SK-N-SH (cell line): ENCODE measurements around the gene TULP4. TPM values are rescaled to one million over a fixed set of nuclear protein-coding genes. Genes with fewer than 3 reads are reported as not detected.

Experiments
- CTCF ChIA-PET: fragments of 300-600, 350-600 bp; formaldehyde crosslinking; extraction: SDS; loops from one replicate; lab custom pipeline; 2021; lab: Yijun Ruan, JAX
- POLR2A ChIA-PET: fragments of 350-600 bp; sonication (Branson Sonifier 250); formaldehyde crosslinking; extraction: SDS; loops from one replicate; lab custom pipeline; 2020; ENCODE audit warnings: antibody characterized with exemption, inconsistent platforms; lab: Yijun Ruan, JAX
- DNase-seq: peaks from one replicate; pipeline ENCODE4 v3.0.0; 2012
- H2AFZ ChIP-seq: fragments of 200-600 bp; sonication (generic); 2 replicates; pipeline ENCODE4 v1.8.1; 2016; ENCODE audit warnings: antibody characterized with exemption, mild to moderate bottlenecking, low read depth
- H3F3A ChIP-seq: fragments of 200-600 bp; sonication (generic); replicated peaks from 2 replicates; pipeline ENCODE3; 2016; ENCODE audit warnings: antibody characterized with exemption, mild to moderate bottlenecking; ENCODE audit not compliant: insufficient read depth
- H3K27ac ChIP-seq, 2 experiments: fragments of 200-500 bp in 1 of 2; fragments of 200-600 bp in 1 of 2; sonication (Bioruptor generic) in 1 of 2; sonication (generic), shearing (Covaris generic) in 1 of 2; 2 replicates each; pipeline versions ENCODE4 v1.5.1 to v1.6.1; 2014 to 2016; ENCODE audit warnings: low read depth in 2 of 2, inconsistent platforms in 1 of 2, low read length in 1 of 2, mild to moderate bottlenecking in 1 of 2, mixed read lengths in 1 of 2
- H3K27me3 ChIP-seq: fragments of 200-600 bp; sonication (generic), shearing (Covaris generic); 2 replicates; pipeline ENCODE4 v1.6.1; 2016; ENCODE audit warnings: mixed run types; ENCODE audit not compliant: insufficient read depth
- H3K36me3 ChIP-seq, 2 experiments: fragments of 200-500 bp in 1 of 2; fragments of 200-600 bp in 1 of 2; sonication (Bioruptor generic) in 1 of 2; sonication (generic) in 1 of 2; replicated peaks in 1 of 2; 2 replicates each; pipeline versions ENCODE3 to v1.5.1; 2014 to 2016; ENCODE audit warnings: low read length in 1 of 2, mild to moderate bottlenecking in 1 of 2; ENCODE audit not compliant: insufficient read depth in 2 of 2, control insufficient read depth in 1 of 2
- H3K4me1 ChIP-seq, 2 experiments: fragments of 200-500 bp in 1 of 2; fragments of 200-600 bp in 1 of 2; sonication (Bioruptor generic) in 1 of 2; sonication (generic), shearing (Covaris generic) in 1 of 2; 2 replicates each; pipeline versions ENCODE4 v1.5.1 to v1.6.1; 2014 to 2016; ENCODE audit warnings: low read depth in 1 of 2, low read length in 1 of 2, mixed run types in 1 of 2; ENCODE audit not compliant: insufficient read depth in 2 of 2, control insufficient read depth in 1 of 2
- H3K4me2 ChIP-seq: fragments of 200-600 bp; sonication (generic), shearing (Covaris generic); 2 replicates; pipeline ENCODE4 v1.6.1; 2017; ENCODE audit warnings: mixed run types
- H3K4me3 ChIP-seq, 2 experiments: fragments of 200-500 bp in 1 of 2; fragments of 200-600 bp in 1 of 2; sonication (Bioruptor generic) in 1 of 2; sonication (generic), shearing (Covaris generic) in 1 of 2; 2 replicates each; pipeline versions ENCODE4 v1.5.1 to v1.8.1; 2014 to 2016; ENCODE audit warnings: low read depth in 2 of 2, inconsistent platforms in 1 of 2, low read length in 1 of 2, mild to moderate bottlenecking in 1 of 2, mixed read lengths in 1 of 2, moderate library complexity in 1 of 2
- H3K79me2 ChIP-seq: fragments of 200-600 bp; sonication (generic); 2 replicates; pipeline ENCODE4 v1.8.1; 2017; ENCODE audit warnings: mild to moderate bottlenecking; ENCODE audit not compliant: insufficient read depth
- H3K9ac ChIP-seq: fragments of 200-600 bp; sonication (generic); 2 replicates; pipeline ENCODE4 v1.6.1; 2017; ENCODE audit warnings: mixed run types
- H3K9me2 ChIP-seq: fragments of 200-600 bp; sonication (generic); 2 replicates; pipeline ENCODE4 v1.6.1; 2017; ENCODE audit warnings: mixed run types
- H3K9me3 ChIP-seq: fragments of 200-600 bp; sonication (generic); 2 replicates; pipeline ENCODE4 v1.6.1; 2017; ENCODE audit warnings: mixed run types, mild to moderate bottlenecking, moderate library complexity
- H4K20me1 ChIP-seq: fragments of 200-600 bp; sonication (generic); 2 replicates; pipeline ENCODE4 v1.6.1; 2017; ENCODE audit warnings: mild to moderate bottlenecking, mixed run types; ENCODE audit not compliant: insufficient read depth
- CHD2 ChIP-seq: fragments of 150-350 bp; IDR thresholded peaks from 2 replicates; pipeline ENCODE4 v1.6.1; 2018; ENCODE audit warnings: low read length; ENCODE audit not compliant: partially characterized antibody
- EP300 ChIP-seq, 2 experiments: IDR thresholded peaks; 2 replicates each; pipeline versions ENCODE4 v1.4.0 to v1.6.1; 2012; ENCODE audit warnings: borderline replicate concordance in 1 of 2, low read depth in 1 of 2, low read length in 1 of 2
- EZH2phosphoT487 ChIP-seq: fragments of 200-600 bp; sonication (generic); IDR thresholded peaks from 2 replicates; pipeline ENCODE4 v1.6.1; 2017; ENCODE audit warnings: low read depth, mixed run types, mild to moderate bottlenecking, antibody characterized with exemption, moderate library complexity, borderline replicate concordance
- FOXJ3 ChIP-seq: sonication (generic); formaldehyde crosslinking; IDR thresholded peaks from 2 replicates; pipeline ENCODE4 v1.5.1; 2020; ENCODE audit warnings: mild to moderate bottlenecking, missing genetic modification reagents
- GABPA ChIP-seq: IDR thresholded peaks from 2 replicates; pipeline ENCODE4 v1.4.0; 2012; ENCODE audit warnings: low read depth, mild to moderate bottlenecking
- IRF3 ChIP-seq: fragments of 150-350 bp; IDR thresholded peaks from 2 replicates; pipeline ENCODE4 v1.6.1; 2016; ENCODE audit warnings: mild to moderate bottlenecking, low read depth, low read length
- JUND ChIP-seq: IDR thresholded peaks from 2 replicates; pipeline ENCODE4 v1.4.0; 2012
- MEF2A ChIP-seq: IDR thresholded peaks from 2 replicates; pipeline ENCODE4 v1.4.0; 2012; ENCODE audit warnings: low read depth, borderline replicate concordance
- MXI1 ChIP-seq: IDR thresholded peaks from 2 replicates; pipeline ENCODE4 v1.6.1; 2012; ENCODE audit warnings: mild to moderate bottlenecking, low read depth, low read length, improper control_type of control experiment
- NFIC ChIP-seq: IDR thresholded peaks from 2 replicates; pipeline ENCODE4 v1.4.0; 2012; ENCODE audit warnings: borderline replicate concordance
- NRF1 ChIP-seq: IDR thresholded peaks from 2 replicates; pipeline ENCODE4 v1.6.1; 2012; ENCODE audit warnings: low read depth, mild to moderate bottlenecking, low read length
- REST ChIP-seq: IDR thresholded peaks from 2 replicates; pipeline ENCODE4 v1.6.1; 2012; ENCODE audit warnings: mild to moderate bottlenecking, low read depth, low read length, moderate library complexity
- RXRA ChIP-seq: IDR thresholded peaks from 2 replicates; pipeline ENCODE4 v1.4.0; 2012; ENCODE audit warnings: low read depth, mild to moderate bottlenecking, borderline replicate concordance
- SIN3A ChIP-seq: IDR thresholded peaks from 2 replicates; pipeline ENCODE4 v1.6.1; 2012; ENCODE audit warnings: low read depth, mild to moderate bottlenecking, low read length, moderate library complexity, borderline replicate concordance
- YY1 ChIP-seq: IDR thresholded peaks from 2 replicates; pipeline ENCODE4 v1.4.0; 2012; ENCODE audit warnings: low read depth, mild to moderate bottlenecking
- WGBS: methylation state at CpG from one replicate; pipeline ENCODE4 v1.1.6; 2017; ENCODE audit warnings: low lambda C conversion rate; 5-methylcytosine and 5-hydroxymethylcytosine counted together
- polyA plus RNA-seq, 3 experiments: library from polyadenylated mRNA; depleted of rRNA; stranded (reverse); fragments of >200 nt; gene quantifications; 2 replicates each; pipeline ENCODE4 v1.2.3, GENCODE V29; 2012
- TF ChIP-seq, protein P1 (sequence below): IDR thresholded peaks from 2 replicates; pipeline ENCODE4; 2012
- TF ChIP-seq, protein P2 (sequence below): IDR thresholded peaks from 2 replicates; pipeline ENCODE4 v1.4.0; 2012; ENCODE audit warnings: low read depth, borderline replicate concordance

Gene TULP4
- polyA plus RNA-seq, 1 of the 3 experiments (the other 2 are of a cell fraction) = 5.9 TPM

DNA sequence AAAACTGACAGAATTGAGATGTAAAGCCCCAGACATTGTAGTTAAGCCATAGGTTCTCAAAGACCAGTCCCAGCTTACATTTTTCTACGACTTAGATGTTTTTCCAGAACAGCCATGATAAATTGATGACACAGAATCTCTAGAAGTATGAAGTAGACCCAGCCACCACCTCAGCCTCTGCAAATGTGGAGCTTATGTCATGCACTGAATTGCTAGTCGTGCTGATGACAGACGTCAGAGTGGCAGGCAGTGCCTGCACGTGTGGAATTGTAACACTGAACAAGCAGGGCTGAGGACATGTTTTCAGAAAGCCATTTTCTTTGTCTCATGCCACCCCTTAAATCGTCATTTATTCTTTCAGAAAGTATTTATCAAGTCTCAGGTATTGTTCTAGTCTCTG is 175.2 kb downstream of the TULP4 start:
- peak overlapping the region in 1 of 2 experiments; percentile 79; a peak in 3 of 4 replicates for H3K27ac ChIP-seq
- peaks cover 23% of the 10 kb centered on the region for H3F3A ChIP-seq
- no peak for DNase-seq
- ChIA-PET POLR2A (no interaction called here), CTCF (interaction anchor here (1.1 to 1.5 kb wide), 2 partner anchors 15 to 267 kb away, joined by 3 to 6 read pairs; no protein-coding TSS in a partner anchor)
- peaks cover 0 to 24% of the 10 kb centered on the region in 2 experiments; a peak in 2 of 4 replicates for H3K4me1 ChIP-seq
- peak overlapping the region; percentile 24 for H3K4me2 ChIP-seq
- H3K4me3 ChIP-seq = no peak overlapping the region
- 60% methylated on average over 5 of the region's 5 CpGs for WGBS
- H4K20me1 ChIP-seq = no peaks in the 10 kb centered on the region
- H2AFZ ChIP-seq = no peak overlapping the region
- H3K36me3 ChIP-seq = peaks cover 5 to 11% of the 10 kb centered on the region in 2 experiments
- H3K9me3 ChIP-seq = no peaks in the 10 kb centered on the region
- no peak overlapping the region for H3K9ac ChIP-seq
- no peaks in the 10 kb centered on the region for H3K79me2 ChIP-seq
- H3K27me3 ChIP-seq = no peaks in the 10 kb centered on the region
- no peak for TF ChIP-seq NFIC
- TF ChIP-seq GABPA = no peak
- TF ChIP-seq, protein P1, sequence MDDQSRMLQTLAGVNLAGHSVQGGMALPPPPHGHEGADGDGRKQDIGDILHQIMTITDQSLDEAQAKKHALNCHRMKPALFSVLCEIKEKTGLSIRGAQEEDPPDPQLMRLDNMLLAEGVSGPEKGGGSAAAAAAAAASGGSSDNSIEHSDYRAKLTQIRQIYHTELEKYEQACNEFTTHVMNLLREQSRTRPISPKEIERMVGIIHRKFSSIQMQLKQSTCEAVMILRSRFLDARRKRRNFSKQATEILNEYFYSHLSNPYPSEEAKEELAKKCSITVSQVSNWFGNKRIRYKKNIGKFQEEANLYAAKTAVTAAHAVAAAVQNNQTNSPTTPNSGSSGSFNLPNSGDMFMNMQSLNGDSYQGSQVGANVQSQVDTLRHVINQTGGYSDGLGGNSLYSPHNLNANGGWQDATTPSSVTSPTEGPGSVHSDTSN = 0 out of 2 replicates have a peak, but pooled peaks have one; percentile 3
- TF ChIP-seq EZH2phosphoT487 = no peak
- no peak for TF ChIP-seq CHD2
- TF ChIP-seq, protein P2, sequence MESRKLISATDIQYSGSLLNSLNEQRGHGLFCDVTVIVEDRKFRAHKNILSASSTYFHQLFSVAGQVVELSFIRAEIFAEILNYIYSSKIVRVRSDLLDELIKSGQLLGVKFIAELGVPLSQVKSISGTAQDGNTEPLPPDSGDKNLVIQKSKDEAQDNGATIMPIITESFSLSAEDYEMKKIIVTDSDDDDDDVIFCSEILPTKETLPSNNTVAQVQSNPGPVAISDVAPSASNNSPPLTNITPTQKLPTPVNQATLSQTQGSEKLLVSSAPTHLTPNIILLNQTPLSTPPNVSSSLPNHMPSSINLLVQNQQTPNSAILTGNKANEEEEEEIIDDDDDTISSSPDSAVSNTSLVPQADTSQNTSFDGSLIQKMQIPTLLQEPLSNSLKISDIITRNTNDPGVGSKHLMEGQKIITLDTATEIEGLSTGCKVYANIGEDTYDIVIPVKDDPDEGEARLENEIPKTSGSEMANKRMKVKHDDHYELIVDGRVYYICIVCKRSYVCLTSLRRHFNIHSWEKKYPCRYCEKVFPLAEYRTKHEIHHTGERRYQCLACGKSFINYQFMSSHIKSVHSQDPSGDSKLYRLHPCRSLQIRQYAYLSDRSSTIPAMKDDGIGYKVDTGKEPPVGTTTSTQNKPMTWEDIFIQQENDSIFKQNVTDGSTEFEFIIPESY = no peak
- no peaks in the 10 kb centered on the region for H3K9me2 ChIP-seq

DNA sequence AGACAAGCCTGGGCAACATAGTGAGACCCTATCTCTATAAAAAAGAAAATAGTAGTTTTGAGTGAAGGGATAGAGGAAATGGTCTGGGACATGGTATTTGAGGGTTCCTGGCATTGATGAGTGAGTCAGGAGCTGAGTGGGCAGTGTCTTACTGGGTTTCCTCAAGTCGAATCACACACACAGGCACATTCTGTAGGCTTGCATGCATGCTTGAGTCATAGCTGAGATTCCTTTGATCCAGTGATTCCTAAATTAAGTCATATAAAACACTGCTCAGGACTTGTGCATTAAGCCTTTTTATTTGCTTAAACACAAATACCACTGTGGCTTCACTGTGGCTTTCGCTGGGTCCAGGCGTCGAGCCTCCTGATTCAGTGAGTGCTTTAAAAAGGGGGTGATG is 175.8 kb downstream of the TULP4 start:
- CTCF ChIA-PET = interaction anchor here (0.6 to 1.5 kb wide), 2 partner anchors 31 to 267 kb away, joined by 3 to 6 read pairs; no protein-coding TSS in a partner anchor
- Histone ChIP-seq H3K9me3 (no peaks in the 10 kb centered on the region), H3K9me2 (no peaks in the 10 kb centered on the region), H3K79me2 (no peaks in the 10 kb centered on the region), H3K27ac (peak overlapping the region; percentile 30 to 79; a peak in 3 of 4 replicates), H3K4me2 (peak overlapping the region; percentile 71), H3F3A (peaks cover 18% of the 10 kb centered on the region), H3K36me3 (peaks cover 8 to 11% of the 10 kb centered on the region in 2 experiments), H2AFZ (no peak overlapping the region), H3K9ac (peak overlapping the region; percentile 38; the same call in 1 of the 2 replicates), H3K4me1 (peaks cover 0 to 18% of the 10 kb centered on the region in 2 experiments; a peak in 2 of 4 replicates), H4K20me1 (no peaks in the 10 kb centered on the region), H3K4me3 (no peak overlapping the region), H3K27me3 (no peaks in the 10 kb centered on the region)
- DNase-seq = no peak
- POLR2A ChIA-PET = no interaction called here
- 2% methylated on average over 4 of the region's 4 CpGs for WGBS
- no peak for TF ChIP-seq MXI1
- TF ChIP-seq YY1 = no peak
- no peak for TF ChIP-seq NRF1
- TF ChIP-seq SIN3A = 0 out of 2 replicates have a peak, but pooled peaks have one; percentile 41
- TF ChIP-seq, protein P1 = peak; percentile 97
- TF ChIP-seq FOXJ3 (CRISPR knock-in tag) = no peak
- TF ChIP-seq IRF3 = no peak
- TF ChIP-seq JUND = peak; percentile 90
- TF ChIP-seq RXRA = no peak; the same call in 1 of the 2 replicates
- TF ChIP-seq EZH2phosphoT487 = no peak
- no peak for TF ChIP-seq REST
- TF ChIP-seq MEF2A = 0 out of 2 replicates have a peak, but pooled peaks have one; percentile 12
- TF ChIP-seq EP300 (IDR thresholded peaks at IDR 0.05; ENCODE audit: borderline replicate concordance in 1 of 2, low read depth in 1 of 2, low read length in 1 of 2) = peak in 1 of 2 experiments; percentile 73; a peak in 2 of 4 replicates
- TF ChIP-seq NFIC = peak; percentile 54; the same call in 1 of the 2 replicates
- no peak for TF ChIP-seq GABPA
